Mucosa of descending colon (tissue), 3 donors: ENCODE results near the gene B9D1. TPM values are rescaled to one million over a fixed set of nuclear protein-coding genes. Genes with fewer than 3 reads are reported as not detected.

Source experiments
- ATAC-seq: fragments of 200-7000 bp; cut with Tn5 transposase; one replicate; pipeline ENCODE4 v1.9.1; 2020; ENCODE audit warnings: mild to moderate bottlenecking, moderate library complexity
- DNase-seq, 3 donors: peaks; one replicate each; pipeline ENCODE4 v3.0.0-alpha.2; 2020
- H3K36me3 ChIP-seq: fragments of 200-600 bp; one replicate; pipeline ENCODE4 v1.8.0; 2021; ENCODE audit warnings: low read depth, mild to moderate bottlenecking
- H3K4me1 ChIP-seq: fragments of 200-600 bp; one replicate; pipeline ENCODE4 v1.8.0; 2021; ENCODE audit warnings: low read depth, mild to moderate bottlenecking
- H3K4me3 ChIP-seq: fragments of 200-600 bp; one replicate; pipeline ENCODE4 v1.8.0; 2021; ENCODE audit warnings: mild to moderate bottlenecking
- H3K9me3 ChIP-seq: fragments of 200-600 bp; one replicate; pipeline ENCODE4 v1.8.0; 2021; ENCODE audit warnings: mild to moderate bottlenecking
- CTCF ChIP-seq: fragments of 200-600 bp; IDR thresholded peaks from one replicate; pipeline ENCODE4 v1.8.0; 2022; ENCODE audit warnings: antibody characterized with exemption, mild to moderate bottlenecking
- intact Hi-C, 2 donors: fragments of 100-400 bp; cut with DNase I in 1 of 2; cut with micrococcal nuclease in 1 of 2; formaldehyde crosslinking; loops; one replicate each; pipeline versions ENCODE4 v1.11.0 to v1.11.1; 2022; cut with DNase I, micrococcal nuclease
- total RNA-seq, 3 donors: library from RNA; stranded (reverse); fragmentation: NEBNext Ultra II Directional in 2 of 3; extraction: Animal tissue kit (Norgen Biotek cat#: 25700) in 2 of 3; gene quantifications; one replicate each; pipeline versions ENCODE4 v1.2.1 to v1.2.4, GENCODE V29; 2021 to 2023
- donor health status: DM: no; HTN: no; CAD: no; lungs with moderate emphysema.
- donor health status: DM: no; HTN: no; CAD: no.
- donor health status: DM: no; HTN: yes; CAD: no.

The B9D1 gene
- total RNA-seq, 3 donors from 2014 or later: 5.1 to 11.8 (median 10.7) TPM

- no peak for DNase-seq
- intact Hi-C loops: loop anchor here (5.0 to 10.0 kb wide), 2 partner anchors 85 to 403 kb away; no protein-coding TSS in a partner anchor
These were observed 613 bp downstream of the B9D1 start for GRCh38 chr17:19361944-19362276.

GRCh38 chr17:19361326-19361725 lies 1.2 kb downstream of the B9D1 start:
- Histone ChIP-seq H3K36me3 (no peaks in the 10 kb centered on the region), H3K9me3 (no peaks in the 10 kb centered on the region), H3K4me3 (no peak overlapping the region), H3K4me1 (peaks cover 9% of the 10 kb centered on the region)
- ATAC-seq (no peak), DNase-seq (no peak)
- intact Hi-C loops: loop anchor here (5.0 to 10.0 kb wide), 2 partner anchors 86 to 403 kb away; no protein-coding TSS in a partner anchor
- TF ChIP-seq CTCF: no peak

More at GRCh38 chr17:19361944-19362276, 613 bp downstream of the B9D1 start:
- Histone ChIP-seq H3K36me3 (no peaks in the 10 kb centered on the region), H3K9me3 (no peaks in the 10 kb centered on the region), H3K4me1 (peaks cover 9% of the 10 kb centered on the region), H3K4me3 (peak overlapping the region; percentile 22)
- no peak for ATAC-seq
- no peak for TF ChIP-seq CTCF

GRCh38 chr17:19360772-19361171 lies 1.8 kb downstream of the B9D1 start:
- H3K36me3 ChIP-seq: no peaks in the 10 kb centered on the region
- TF ChIP-seq CTCF: no peak
- H3K9me3 ChIP-seq: no peaks in the 10 kb centered on the region
- peaks cover 9% of the 10 kb centered on the region for H3K4me1 ChIP-seq
- DNase-seq (no peak), ATAC-seq (no peak)
- no peak overlapping the region for H3K4me3 ChIP-seq
- intact Hi-C loops: loop anchor here (5.0 to 10.0 kb wide), 2 partner anchors 87 to 404 kb away; no protein-coding TSS in a partner anchor

- ATAC-seq: no peak
- intact Hi-C loops: loop anchor here (5.0 to 10.0 kb wide), 2 partner anchors 87 to 405 kb away; no protein-coding TSS in a partner anchor
- no peak for TF ChIP-seq CTCF
These were observed 2.7 kb downstream of the B9D1 start for GRCh38 chr17:19359856-19360255.

GRCh38 chr17:19359151-19359550 lies 3.4 kb downstream of the B9D1 start:
- DNase-seq (no peak), ATAC-seq (no peak)
- TF ChIP-seq CTCF: no peak
- Histone ChIP-seq H3K36me3 (no peaks in the 10 kb centered on the region), H3K4me3 (no peak overlapping the region), H3K4me1 (peaks cover 9% of the 10 kb centered on the region), H3K9me3 (no peaks in the 10 kb centered on the region)
- intact Hi-C loops: no loop called here

More at GRCh38 chr17:19359856-19360255, 2.7 kb downstream of the B9D1 start:
- no peak overlapping the region for H3K4me3 ChIP-seq
- peaks cover 9% of the 10 kb centered on the region for H3K4me1 ChIP-seq
- no peak for DNase-seq
- no peaks in the 10 kb centered on the region for H3K9me3 ChIP-seq
- H3K36me3 ChIP-seq: no peaks in the 10 kb centered on the region

GRCh38 chr17:19357761-19358160 lies 4.8 kb downstream of the B9D1 start:
- peak in 1 of 3 donors; percentile 10 for DNase-seq
- Histone ChIP-seq H3K9me3 (no peaks in the 10 kb centered on the region), H3K4me1 (peaks cover 6% of the 10 kb centered on the region), H3K36me3 (no peaks in the 10 kb centered on the region), H3K4me3 (no peak overlapping the region)
- intact Hi-C loops: no loop called here
- TF ChIP-seq CTCF: no peak
- ATAC-seq: no peak
